ENCODE data around the gene ZBTB34.

Gene ZBTB34

GRCh38 chr9:126915846-126916543 lies 55.6 kb downstream of the ZBTB34 start:
- in situ Hi-C loops (cut with HindIII; ENCODE audit: low sequenced_read_pairs) = no loop called here

GRCh38 chr9:126916909-126917308 lies 56.5 kb downstream of the ZBTB34 start:
- in situ Hi-C loops (cut with HindIII; ENCODE audit: low sequenced_read_pairs) = no loop called here

- in situ Hi-C loops (cut with HindIII; ENCODE audit: low sequenced_read_pairs) = no loop called here
Measured at GRCh38 chr9:126919193-126919592, 58.8 kb downstream of the ZBTB34 start.

- in situ Hi-C loops (cut with HindIII; ENCODE audit: low sequenced_read_pairs) = no loop called here
Measured at GRCh38 chr9:126925876-126926275, 65.4 kb downstream of the ZBTB34 start.

GRCh38 chr9:126926364-126926763 lies 65.9 kb downstream of the ZBTB34 start:
- in situ Hi-C loops (cut with HindIII; ENCODE audit: low sequenced_read_pairs) = no loop called here

- in situ Hi-C loops (cut with HindIII; ENCODE audit: low sequenced_read_pairs) = no loop called here
Measured at GRCh38 chr9:126927419-126927818, 67.0 kb downstream of the ZBTB34 start.

- in situ Hi-C loops (cut with HindIII; ENCODE audit: low sequenced_read_pairs) = no loop called here
Measured at GRCh38 chr9:126932871-126933321, 72.5 kb downstream of the ZBTB34 start.

GRCh38 chr9:126933334-126933980 lies 73.0 kb downstream of the ZBTB34 start:
- in situ Hi-C loops (cut with HindIII; ENCODE audit: low sequenced_read_pairs) = no loop called here

GRCh38 chr9:126934441-126934840 lies 74.0 kb downstream of the ZBTB34 start:
- in situ Hi-C loops (cut with HindIII; ENCODE audit: low sequenced_read_pairs) = no loop called here
